ENCODE results near the gene DIAPH2.

DNA sequence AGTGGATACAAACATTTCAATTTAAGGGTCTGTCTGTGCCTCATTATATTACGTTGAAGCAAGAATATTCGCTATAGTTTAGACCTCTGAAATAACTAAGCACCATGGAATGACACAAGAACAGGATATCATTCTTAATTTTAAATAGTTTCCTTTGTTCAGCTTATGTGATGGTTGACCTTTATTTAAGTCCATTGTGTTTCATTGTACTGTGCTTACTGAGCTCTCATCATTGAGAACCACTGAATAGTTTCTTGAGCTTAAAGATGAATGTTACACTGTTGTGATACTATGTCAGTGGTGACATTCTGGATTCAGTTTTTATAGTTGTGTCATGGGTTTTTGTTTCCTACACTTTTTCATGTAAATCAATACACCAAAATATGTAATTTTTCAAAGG lies 438.4 kb downstream of the DIAPH2 start:
- TF ChIP-seq POLR2AphosphoS2 (IDR thresholded peaks at IDR 0.05; ENCODE audit: low read length): no peak
- TF ChIP-seq DPF2 (IDR thresholded peaks at IDR 0.05): no peak
- TF ChIP-seq, protein P1, sequence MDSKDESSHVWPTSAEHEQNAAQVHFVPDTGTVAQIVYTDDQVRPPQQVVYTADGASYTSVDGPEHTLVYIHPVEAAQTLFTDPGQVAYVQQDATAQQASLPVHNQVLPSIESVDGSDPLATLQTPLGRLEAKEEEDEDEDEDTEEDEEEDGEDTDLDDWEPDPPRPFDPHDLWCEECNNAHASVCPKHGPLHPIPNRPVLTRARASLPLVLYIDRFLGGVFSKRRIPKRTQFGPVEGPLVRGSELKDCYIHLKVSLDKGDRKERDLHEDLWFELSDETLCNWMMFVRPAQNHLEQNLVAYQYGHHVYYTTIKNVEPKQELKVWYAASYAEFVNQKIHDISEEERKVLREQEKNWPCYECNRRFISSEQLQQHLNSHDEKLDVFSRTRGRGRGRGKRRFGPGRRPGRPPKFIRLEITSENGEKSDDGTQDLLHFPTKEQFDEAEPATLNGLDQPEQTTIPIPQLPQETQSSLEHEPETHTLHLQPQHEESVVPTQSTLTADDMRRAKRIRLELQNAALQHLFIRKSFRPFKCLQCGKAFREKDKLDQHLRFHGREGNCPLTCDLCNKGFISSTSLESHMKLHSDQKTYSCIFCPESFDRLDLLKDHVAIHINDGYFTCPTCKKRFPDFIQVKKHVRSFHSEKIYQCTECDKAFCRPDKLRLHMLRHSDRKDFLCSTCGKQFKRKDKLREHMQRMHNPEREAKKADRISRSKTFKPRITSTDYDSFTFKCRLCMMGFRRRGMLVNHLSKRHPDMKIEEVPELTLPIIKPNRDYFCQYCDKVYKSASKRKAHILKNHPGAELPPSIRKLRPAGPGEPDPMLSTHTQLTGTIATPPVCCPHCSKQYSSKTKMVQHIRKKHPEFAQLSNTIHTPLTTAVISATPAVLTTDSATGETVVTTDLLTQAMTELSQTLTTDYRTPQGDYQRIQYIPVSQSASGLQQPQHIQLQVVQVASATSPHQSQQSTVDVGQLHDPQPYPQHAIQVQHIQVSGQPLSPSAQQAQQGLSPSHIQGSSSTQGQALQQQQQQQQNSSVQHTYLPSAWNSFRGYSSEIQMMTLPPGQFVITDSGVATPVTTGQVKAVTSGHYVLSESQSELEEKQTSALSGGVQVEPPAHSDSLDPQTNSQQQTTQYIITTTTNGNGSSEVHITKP (IDR thresholded peaks at IDR 0.05; ENCODE audit: partially characterized antibody): no peak
- no peak for TF ChIP-seq KAT8 (IDR thresholded peaks at IDR 0.05; ENCODE audit: low read depth)
- TF ChIP-seq CBFA2T3 (IDR thresholded peaks at IDR 0.05): no peak
- TF ChIP-seq CHD2 (IDR thresholded peaks at IDR 0.05; ENCODE audit: low read depth, low read length): no peak
- TF ChIP-seq MTF1 (CRISPR knock-in tag; IDR thresholded peaks at IDR 0.05; ENCODE audit: borderline replicate concordance): no peak
